Measurements from ENCODE around the gene SEBOX.

SEBOX gene

GRCh38 chr17:28392491-28392890, 27.5 kb upstream of the SEBOX start:
- no peak for DNase-seq

GRCh38 chr17:28391401-28391800, 26.4 kb upstream of the SEBOX start:
- DNase-seq: no peak

DNA sequence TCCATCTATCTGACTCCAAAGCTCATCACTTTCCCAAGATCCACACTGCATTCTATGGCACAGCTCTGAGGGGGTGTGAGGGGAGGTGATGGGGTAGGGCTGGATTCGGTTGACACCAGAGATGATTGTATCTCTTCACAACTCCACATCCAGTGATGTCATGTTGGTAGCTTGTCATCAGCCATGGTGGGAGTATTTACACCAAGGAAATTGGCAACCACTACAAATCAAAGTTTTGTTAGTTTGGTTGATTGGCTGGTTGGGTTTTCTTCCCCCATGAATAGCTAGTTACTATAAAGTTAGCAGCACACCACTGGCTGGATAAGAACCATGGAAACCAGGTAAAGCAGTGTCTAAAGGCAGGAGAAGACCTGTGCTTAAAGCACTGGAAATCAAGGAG, 26.0 kb upstream of the SEBOX start:
- DNase-seq: no peak

DNA sequence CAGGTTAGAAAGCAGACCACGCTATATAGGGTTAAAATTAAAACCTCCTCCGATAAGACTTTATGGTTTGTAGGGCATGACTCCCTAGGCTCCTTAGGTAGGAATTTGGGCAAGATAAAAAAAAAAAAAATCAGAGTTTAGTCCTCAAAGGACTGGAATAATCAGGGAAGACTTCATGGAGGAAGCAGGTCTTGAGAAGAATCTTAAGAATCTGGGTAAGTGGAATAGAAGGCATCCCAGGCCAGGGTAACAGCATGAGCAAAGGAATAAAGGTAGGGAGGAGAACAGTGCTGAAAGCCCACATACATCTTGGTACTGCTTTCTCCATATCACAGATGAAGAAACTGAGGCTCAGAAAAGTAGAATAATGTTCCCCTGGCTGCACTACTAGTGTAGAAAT, 25.6 kb upstream of the SEBOX start:
- no peak for DNase-seq

GRCh38 chr17:28390141-28390540, 25.1 kb upstream of the SEBOX start:
- no peak for DNase-seq

DNA sequence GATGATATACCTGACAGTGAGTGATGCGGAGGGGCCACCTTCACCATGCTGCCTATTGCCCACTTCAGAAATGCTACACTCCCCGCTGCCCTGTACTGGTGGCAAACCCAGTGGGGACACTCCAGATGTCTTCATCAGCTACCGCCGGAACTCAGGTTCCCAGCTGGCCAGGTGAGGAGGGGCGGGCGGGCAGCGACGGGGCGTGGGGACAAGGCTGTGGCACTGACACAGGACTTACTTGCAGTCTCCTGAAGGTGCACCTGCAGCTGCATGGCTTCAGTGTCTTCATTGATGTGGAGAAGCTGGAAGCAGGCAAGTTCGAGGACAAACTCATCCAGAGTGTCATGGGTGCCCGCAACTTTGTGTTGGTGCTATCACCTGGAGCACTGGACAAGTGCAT, 23.1 kb upstream of the SEBOX start:
- DNase-seq: no peak

GRCh38 chr17:28386391-28386790, 21.4 kb upstream of the SEBOX start:
- DNase-seq: no peak

DNA sequence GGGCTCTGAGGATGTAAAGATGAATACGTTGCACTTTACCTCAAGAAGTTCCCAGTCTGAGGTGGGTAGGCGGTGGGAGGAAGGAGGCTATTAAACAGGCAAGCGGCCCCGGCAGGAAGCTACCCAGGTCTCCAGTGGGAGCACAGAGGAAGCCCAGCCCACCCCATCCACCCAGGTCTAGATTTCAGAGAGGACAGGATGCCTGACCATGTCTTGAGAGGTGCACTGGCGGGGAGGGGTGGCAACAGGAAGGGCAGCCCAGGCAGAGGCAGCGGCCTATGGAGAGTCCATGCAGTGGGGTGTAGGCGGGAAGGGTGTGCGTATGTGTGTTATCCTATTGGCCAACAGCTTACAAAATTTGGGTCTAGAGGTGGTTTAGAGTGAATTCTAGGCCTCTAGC, 20.4 kb upstream of the SEBOX start:
- no peak for DNase-seq

DNA sequence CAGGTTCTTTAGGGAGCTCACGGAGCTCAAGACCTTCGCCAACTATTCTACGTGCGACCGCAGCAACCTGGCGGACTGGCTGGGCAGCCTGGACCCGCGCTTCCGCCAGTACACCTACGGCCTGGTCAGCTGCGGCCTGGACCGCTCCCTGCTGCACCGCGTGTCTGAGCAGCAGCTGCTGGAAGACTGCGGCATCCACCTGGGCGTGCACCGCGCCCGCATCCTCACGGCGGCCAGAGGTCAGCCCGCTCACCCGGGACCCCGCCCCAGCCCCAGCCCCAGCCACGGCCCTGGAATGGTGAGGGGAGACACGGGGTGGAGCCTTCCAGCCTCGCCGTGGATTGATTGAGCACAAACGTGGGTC, 20.0 kb upstream of the SEBOX start:
- DNase-seq: no peak

DNA sequence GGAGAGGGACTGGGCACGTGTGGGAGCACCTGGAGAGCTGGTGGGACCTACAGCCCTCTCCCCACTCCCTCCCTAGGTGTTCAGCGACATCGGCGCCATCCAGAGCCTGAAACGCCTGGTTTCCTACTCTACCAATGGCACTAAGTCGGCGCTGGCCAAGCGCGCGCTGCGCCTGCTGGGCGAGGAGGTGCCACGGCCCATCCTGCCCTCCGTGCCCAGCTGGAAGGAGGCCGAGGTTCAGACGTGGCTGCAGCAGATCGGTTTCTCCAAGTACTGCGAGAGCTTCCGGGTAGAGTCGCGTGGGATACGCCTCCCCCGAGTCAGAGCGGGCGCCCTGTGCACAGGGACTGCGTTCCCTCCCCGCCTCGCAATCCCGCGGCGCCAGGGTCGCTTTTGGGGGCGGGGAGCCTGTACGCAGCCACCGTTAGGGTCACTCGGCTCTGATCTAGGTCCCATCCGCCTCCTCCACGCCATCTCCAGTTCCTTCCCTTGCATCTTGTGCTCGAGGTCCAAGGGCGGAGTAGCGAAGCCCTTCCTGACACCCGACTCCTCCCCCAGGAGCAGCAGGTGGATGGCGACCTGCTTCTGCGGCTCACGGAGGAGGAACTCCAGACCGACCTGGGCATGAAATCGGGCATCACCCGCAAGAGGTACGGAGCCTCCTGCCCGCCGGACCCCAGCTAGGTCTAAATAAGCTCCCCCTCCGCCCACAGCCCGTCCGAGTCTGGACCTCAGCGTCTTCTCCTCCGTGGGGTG, 19.5 kb upstream of the SEBOX start:
- no peak for DNase-seq

DNA sequence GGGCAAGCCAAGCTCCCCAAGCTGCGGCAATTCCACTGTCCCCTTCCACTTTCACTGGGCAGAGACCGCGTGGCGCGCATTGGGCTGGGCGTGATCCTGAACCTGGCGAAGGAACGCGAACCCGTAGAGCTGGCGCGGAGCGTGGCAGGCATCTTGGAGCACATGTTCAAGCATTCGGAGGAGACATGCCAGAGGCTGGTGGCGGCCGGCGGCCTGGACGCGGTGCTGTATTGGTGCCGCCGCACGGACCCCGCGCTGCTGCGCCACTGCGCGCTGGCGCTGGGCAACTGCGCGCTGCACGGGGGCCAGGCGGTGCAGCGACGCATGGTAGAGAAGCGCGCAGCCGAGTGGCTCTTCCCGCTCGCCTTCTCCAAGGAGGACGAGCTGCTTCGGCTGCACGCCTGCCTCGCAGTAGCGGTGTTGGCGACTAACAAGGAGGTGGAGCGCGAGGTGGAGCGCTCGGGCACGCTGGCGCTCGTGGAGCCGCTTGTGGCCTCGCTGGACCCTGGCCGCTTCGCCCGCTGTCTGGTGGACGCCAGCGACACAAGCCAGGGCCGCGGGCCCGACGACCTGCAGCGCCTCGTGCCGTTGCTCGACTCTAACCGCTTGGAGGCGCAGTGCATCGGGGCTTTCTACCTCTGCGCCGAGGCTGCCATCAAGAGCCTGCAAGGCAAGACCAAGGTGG, 16.3 kb upstream of the SEBOX start:
- no peak for DNase-seq

- DNase-seq: peak; percentile 36
Measured at GRCh38 chr17:28379814-28380801, 15.1 kb upstream of the SEBOX start.

- DNase-seq: no peak
Measured at GRCh38 chr17:28372945-28373274, 7.9 kb upstream of the SEBOX start.

- no peak for DNase-seq
Measured at GRCh38 chr17:28372203-28372944, 7.4 kb upstream of the SEBOX start.

DNA sequence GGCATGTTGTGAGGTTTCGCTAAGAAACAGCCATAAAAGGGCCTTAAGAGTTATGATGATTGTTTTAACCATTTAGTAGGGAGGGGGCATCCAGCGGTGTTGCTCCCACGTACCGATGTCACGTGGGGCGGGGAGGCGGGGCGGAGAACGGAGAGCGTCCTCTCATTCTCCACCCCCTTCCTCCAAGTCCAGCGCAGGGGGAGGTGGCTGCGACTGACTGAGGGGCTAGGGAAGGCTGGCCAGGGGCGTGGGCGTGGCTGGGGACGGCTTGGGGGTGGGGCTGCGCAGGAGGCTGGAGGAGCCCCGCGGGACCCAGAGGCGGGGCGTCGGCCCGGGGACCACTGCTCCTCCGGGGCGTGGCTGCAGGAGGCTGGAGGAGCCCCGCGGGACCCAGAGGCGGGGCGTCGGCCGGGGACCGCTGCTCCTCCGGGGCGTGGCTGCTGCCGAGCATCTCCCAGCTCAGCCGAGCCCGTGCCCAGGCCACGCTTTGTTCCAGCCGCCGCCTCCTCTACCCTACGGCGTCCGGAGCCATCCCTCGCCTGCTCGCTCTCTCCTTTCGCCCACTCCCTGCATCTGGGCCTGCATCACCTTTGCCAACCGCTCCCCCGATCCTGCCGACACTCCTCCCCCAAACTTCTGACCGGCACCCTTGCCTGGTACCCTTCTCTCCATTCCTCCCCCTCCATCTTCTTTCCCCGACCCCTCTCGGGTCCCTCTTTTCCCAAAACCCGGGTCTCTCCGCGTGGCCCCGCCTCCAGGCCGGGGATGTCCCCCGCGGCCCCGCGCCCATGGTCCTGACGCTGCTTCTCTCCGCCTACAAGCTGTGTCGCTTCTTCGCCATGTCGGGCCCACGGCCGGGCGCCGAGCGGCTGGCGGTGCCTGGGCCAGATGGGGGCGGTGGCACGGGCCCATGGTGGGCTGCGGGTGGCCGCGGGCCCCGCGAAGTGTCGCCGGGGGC, 6.5 kb upstream of the SEBOX start, which contains the start of gene SARM1:
TSS of gene SARM1 (plus strand) at position 450 of the 958 bp plus-strand sequence. CDS start at position 789, 339 bp downstream.
- peak; percentile 93 for DNase-seq

DNA sequence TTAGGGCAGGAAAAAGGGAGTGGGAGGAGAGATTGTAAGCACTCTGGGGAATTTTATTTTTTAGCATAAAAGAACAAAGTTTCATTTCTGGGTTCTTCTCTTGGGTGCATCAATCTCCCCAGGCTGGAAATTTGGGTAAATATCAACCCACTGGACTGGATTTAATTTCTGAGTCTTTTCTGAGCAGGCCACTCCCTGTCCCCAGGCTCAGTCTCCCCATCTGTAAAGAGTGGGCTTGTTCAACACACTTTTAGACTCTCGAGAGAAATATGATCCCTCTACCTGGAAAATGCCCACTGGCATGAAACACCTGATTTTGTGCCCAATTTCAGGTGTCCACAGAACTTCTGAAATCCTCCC, 5.7 kb upstream of the SEBOX start:
- no peak for DNase-seq

DNA sequence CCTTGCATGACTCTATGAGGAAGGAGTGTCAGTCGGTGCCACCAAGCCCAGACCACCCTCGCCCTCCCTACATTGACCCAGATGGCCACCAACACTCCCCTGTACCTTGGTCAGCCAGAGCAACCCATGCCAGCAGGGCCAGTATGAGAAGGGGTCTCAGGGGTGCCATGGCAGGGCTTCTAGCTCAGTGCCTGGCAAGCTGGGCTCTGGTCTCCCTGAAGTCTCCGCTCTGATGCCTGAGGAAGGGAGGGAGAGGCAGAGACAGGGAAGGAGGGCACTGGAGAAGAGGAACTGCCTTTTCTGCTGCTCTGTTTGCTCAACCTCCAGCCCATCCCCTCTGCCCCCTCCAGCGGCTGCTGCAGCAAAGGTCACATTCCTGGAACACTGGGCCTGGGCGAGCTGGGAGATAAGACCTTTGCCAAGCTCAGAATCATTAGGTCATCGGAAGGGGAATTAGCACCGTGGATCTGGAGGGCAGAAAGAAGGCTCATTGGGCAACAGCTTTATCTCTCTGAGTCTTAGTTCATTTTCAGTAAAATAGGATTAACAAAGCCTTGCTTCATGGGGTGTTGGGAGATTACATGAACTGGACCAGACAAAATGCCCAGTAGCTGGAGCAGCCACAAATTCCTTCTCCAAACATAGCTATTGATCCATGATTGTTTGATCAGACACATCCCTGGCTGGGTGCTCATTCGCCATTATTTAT, 5.2 kb upstream of the SEBOX start, which contains the start of gene VTN:
TSS of gene VTN (minus strand) at position 273 of the 709 bp plus-strand sequence. CDS start at position 169, 104 bp downstream.
- no peak for DNase-seq

GRCh38 chr17:28369684-28370034, 4.7 kb upstream of the SEBOX start:
- no peak for DNase-seq

DNA sequence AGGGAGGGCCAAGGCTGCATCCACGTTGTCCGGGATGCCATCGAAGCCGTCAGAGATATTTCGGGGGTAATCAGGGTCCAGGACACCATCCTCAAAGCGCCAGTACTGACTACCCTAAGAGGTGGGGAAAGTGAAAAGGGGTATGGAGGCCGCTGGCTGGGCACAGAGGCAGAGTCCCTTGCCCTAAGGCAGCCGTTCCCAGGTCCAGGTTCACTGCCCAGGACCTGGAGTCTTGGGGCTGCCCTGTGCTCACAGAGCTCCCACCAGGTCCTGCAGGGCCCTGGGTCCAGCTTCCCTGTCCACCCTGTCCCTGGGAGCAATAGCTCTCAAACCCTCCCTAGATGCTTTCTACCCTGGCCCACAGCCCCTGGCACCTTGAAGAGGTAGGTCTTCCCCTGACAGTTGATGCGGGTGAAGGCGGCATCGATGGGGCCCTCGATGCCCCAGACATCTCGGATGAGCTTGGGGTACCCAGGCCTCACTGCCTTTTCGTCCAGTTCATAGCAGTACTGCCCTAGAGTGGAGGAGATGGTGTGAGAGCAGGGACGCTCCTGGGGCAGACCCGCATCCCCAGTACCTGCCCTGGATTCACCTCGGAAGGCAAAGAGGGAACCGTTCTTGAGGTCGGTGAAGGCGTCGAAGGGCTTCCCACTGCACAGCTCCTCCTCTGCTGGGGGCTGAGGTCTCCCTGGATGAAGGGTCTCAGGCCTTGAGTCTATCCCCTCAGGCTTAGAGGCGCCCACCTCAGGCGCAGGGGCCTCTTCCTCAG, 4.1 kb upstream of the SEBOX start:
- no peak for DNase-seq

DNA sequence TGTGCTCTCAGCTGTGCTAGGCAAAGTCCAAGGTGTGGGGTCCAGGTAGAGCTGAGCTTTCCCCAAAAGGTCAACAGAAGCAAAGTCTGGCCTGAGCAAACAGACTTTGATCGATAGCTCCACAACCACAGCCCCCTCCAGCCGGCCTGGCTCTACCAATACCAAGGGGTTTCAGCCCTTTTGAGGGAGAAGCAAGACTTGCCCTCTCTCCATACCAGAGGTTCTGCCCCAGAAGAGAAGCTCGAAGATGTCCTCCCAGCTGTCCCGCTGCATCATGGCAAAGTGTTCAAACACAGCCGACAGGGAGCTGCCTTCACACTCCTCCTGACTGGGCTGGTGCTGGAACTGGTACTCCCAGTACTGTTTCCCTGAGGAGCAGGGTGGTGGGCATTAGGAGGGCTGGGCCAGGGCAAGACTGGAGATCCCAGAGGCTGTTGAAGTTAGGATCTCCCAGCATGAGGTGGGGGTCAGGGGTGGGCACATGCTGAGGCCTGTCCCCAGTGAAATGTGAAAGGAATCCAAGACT, 3.4 kb upstream of the SEBOX start:
- DNase-seq: no peak

All from fibroblast of skin of right quadriceps (primary cell).